Measurements from ENCODE around the gene ITGA3. TPM values are rescaled to one million over a fixed set of nuclear protein-coding genes. Genes with fewer than 3 reads are reported as not detected.

ITGA3 gene
- total RNA-seq, 1 donor from 2014 or later: 50.8 TPM

- no peaks in the 10 kb centered on the region for H3K27me3 ChIP-seq
- no peaks in the 10 kb centered on the region for H3K9me3 ChIP-seq
- H3K4me3 ChIP-seq: no peak overlapping the region
- peaks cover 33% of the 10 kb centered on the region for H3K4me1 ChIP-seq
- no peak overlapping the region for H3K27ac ChIP-seq
- H3K36me3 ChIP-seq: peaks cover 0 to 68% of the 10 kb centered on the region in 2 donors
- no peak for DNase-seq (ENCODE audit: extremely low spot score in 2 of 2)
- intact Hi-C loops (cut with DNase I): no loop called here
- TF ChIP-seq POLR2AphosphoS5 (IDR thresholded peaks at IDR 0.05; ENCODE audit: insufficient read depth in 1 of 2, low read depth in 1 of 2) (no peak), POLR2A (IDR thresholded peaks at IDR 0.05) (no peak), CTCF (IDR thresholded peaks at IDR 0.05) (no peak)
Observed at GRCh38 chr17:50137042-50137441, 81.1 kb downstream of the ITGA3 start.

GRCh38 chr17:50139185-50139783 is 83.4 kb downstream of the ITGA3 start:
- Histone ChIP-seq H3K4me1 (peaks cover 38% of the 10 kb centered on the region), H3K27me3 (no peaks in the 10 kb centered on the region), H3K36me3 (peaks cover 0 to 90% of the 10 kb centered on the region in 2 donors), H3K4me3 (no peak overlapping the region), H3K9me3 (no peaks in the 10 kb centered on the region), H3K27ac (no peak overlapping the region)
- TF ChIP-seq CTCF (IDR thresholded peaks at IDR 0.05): no peak
- no peak for TF ChIP-seq POLR2A (IDR thresholded peaks at IDR 0.05)
- intact Hi-C loops (cut with DNase I): no loop called here
- no peak for DNase-seq (ENCODE audit: extremely low spot score in 2 of 2)

Other genes starting within 250 kb of the ITGA3 start
- gene TAC4, start 208.0 kb upstream of the ITGA3 start, total RNA-seq: not detected
- 1.2 TPM for gene DLX4, start 86.9 kb upstream of the ITGA3 start, total RNA-seq
- 1.7 TPM for gene DLX3, start 60.9 kb upstream of the ITGA3 start, total RNA-seq
- gene PDK2, start 39.2 kb downstream of the ITGA3 start, total RNA-seq: 44.4 TPM
- 4.4 TPM for gene SAMD14, start 74.0 kb downstream of the ITGA3 start, total RNA-seq
- gene PPP1R9B, start 94.6 kb downstream of the ITGA3 start, total RNA-seq: 37.6 TPM
- gene SGCA, start 109.9 kb downstream of the ITGA3 start, total RNA-seq: 2.2 TPM
- 171 TPM for gene COL1A1, start 145.5 kb downstream of the ITGA3 start, total RNA-seq
- gene TMEM92, start 218.4 kb downstream of the ITGA3 start, total RNA-seq: 0.74 TPM